Activated naive CD8-positive, alpha-beta T cell treated with anti-CD3 and anti-CD28 coated beads, Interleukin-2, amount 10 ng/mL, durations not matched to agents 7 days and 5 days (primary cell): ENCODE results near the gene SGSM1. TPM values are rescaled to one million over a fixed set of nuclear protein-coding genes. Genes with fewer than 3 reads are reported as not detected.

Source experiments
- ATAC-seq: fragments of 150-1000 bp; cut with Tn5 transposase; one replicate; pipeline ENCODE4 v1.10.0; 2021; ENCODE audit warnings: low read depth, moderate library complexity
- POLR2A ChIA-PET: fragments of 350-600 bp; sonication (Branson Sonifier 250); formaldehyde crosslinking; loops from one replicate; lab custom pipeline; 2021; ENCODE audit warnings: antibody characterized with exemption; lab: Charles Lee
- DNase-seq: peaks from one replicate; pipeline ENCODE4 v3.0.0; 2021
- H3K27ac Mint-ChIP-seq: one replicate; pipeline ENCODE4 v1.8.0; 2022; ENCODE audit warnings: mild to moderate bottlenecking, mixed read lengths
- H3K27me3 Mint-ChIP-seq: one replicate; pipeline ENCODE4 v1.8.0; 2022; ENCODE audit warnings: mild to moderate bottlenecking, moderate library complexity, mixed read lengths
- H3K36me3 Mint-ChIP-seq: one replicate; pipeline ENCODE4 v1.8.0; 2021; ENCODE audit warnings: mild to moderate bottlenecking, mixed read lengths
- H3K4me1 Mint-ChIP-seq: one replicate; pipeline ENCODE4 v1.8.0; 2021; ENCODE audit warnings: mixed read lengths
- H3K4me3 Mint-ChIP-seq: one replicate; pipeline ENCODE4 v1.8.0; 2022; ENCODE audit warnings: mild to moderate bottlenecking, moderate library complexity, mixed read lengths
- H3K9me3 Mint-ChIP-seq: one replicate; pipeline ENCODE4 v1.8.0; 2021; ENCODE audit warnings: mixed read lengths
- total RNA-seq, 2 experiments: library from RNA; stranded (reverse); gene quantifications; one replicate each; pipeline ENCODE4 v1.2.3, GENCODE V29; 2021

The SGSM1 gene
- total RNA-seq, 2 experiments from 2014 or later, result 0.34 to 1.1 TPM

DNA sequence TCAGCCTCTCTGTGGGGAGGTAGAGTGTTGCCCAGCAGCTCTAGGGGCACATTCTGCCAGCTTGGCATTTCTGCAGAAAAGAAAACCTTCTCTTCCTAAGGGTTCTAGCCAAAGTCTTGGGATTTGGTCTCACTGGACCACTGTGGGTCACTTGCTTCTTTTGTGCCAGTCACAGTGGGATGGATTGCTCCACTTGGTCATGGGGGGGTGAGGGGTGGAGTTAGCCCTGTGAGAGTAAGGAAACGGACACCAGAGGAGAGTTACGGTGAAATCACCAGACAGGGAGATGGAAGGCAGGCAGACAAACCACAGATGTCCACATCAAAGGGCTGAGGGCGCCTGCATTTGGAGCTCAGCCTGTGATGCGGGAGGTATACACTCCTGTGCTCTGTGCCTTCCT lies 10.8 kb downstream of the SGSM1 start:
- POLR2A ChIA-PET, result no interaction called here
- peaks cover 9% of the 10 kb centered on the region for H3K9me3 Mint-ChIP-seq
- H3K27ac Mint-ChIP-seq, result no peak overlapping the region
- no peak overlapping the region for H3K4me3 Mint-ChIP-seq
- DNase-seq (no peak), ATAC-seq (no peak)
- H3K4me1 Mint-ChIP-seq, result no peaks in the 10 kb centered on the region
- peaks cover 2% of the 10 kb centered on the region for H3K27me3 Mint-ChIP-seq
- peaks cover 3% of the 10 kb centered on the region for H3K36me3 Mint-ChIP-seq

DNA sequence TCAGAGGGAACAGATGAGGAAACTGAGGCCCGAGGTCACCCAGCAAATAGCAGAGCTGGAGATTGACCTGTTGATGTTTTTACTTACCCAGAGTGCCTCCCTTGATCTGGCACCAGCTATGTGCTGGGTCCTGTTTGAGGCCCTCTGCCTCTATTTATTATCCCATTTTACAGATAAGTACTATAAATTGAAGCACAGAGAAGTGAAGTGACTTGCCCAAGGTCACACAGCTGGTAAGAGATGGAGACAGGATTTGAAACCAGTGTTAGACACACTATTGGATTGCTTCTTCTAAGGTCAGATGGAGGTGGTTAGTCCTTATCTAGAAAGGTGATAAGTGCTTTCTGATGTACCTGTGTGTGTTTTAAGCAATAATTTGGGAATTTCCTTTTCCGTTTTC lies 13.5 kb downstream of the SGSM1 start:
- H3K27ac Mint-ChIP-seq, result no peak overlapping the region
- ATAC-seq (no peak), DNase-seq (no peak)
- peaks cover 3% of the 10 kb centered on the region for H3K36me3 Mint-ChIP-seq
- no peaks in the 10 kb centered on the region for H3K4me1 Mint-ChIP-seq
- peaks cover 2% of the 10 kb centered on the region for H3K27me3 Mint-ChIP-seq
- peaks cover 9% of the 10 kb centered on the region for H3K9me3 Mint-ChIP-seq
- POLR2A ChIA-PET, result no interaction called here
- no peak overlapping the region for H3K4me3 Mint-ChIP-seq

DNA sequence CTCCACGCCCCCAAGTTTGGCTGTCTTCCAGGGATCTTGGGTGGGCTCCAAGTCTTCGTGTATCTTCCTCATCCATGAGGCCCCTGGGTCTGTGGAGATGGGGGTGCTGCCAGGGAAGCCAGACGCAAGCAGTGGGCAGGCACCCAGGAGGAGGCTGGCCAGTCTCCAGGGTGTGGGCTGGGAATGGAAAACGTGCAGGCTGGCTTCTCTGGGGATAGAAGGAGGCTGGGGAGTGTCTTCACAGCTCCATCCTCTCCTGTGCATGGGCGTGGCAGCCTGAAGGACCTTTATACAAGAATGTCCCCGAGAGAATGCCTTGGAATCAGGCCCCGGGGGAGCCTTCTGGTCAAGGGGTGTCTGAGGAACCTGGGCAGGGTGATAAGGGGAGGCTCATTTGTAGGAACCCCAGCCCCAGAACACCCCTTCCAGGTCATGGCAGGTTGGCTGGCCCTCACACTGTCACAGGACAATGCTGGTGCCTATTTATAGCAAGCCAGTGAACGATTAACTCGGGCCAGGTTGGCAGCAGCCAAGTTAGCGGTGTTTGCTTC lies 14.0 kb downstream of the SGSM1 start:
- DNase-seq (no peak), ATAC-seq (no peak)
- Mint-ChIP-seq H3K9me3 (peaks cover 8% of the 10 kb centered on the region), H3K36me3 (peaks cover 3% of the 10 kb centered on the region), H3K4me1 (no peaks in the 10 kb centered on the region), H3K27me3 (peaks cover 2% of the 10 kb centered on the region), H3K27ac (no peak overlapping the region), H3K4me3 (no peak overlapping the region)
- POLR2A ChIA-PET, result no interaction called here

DNA sequence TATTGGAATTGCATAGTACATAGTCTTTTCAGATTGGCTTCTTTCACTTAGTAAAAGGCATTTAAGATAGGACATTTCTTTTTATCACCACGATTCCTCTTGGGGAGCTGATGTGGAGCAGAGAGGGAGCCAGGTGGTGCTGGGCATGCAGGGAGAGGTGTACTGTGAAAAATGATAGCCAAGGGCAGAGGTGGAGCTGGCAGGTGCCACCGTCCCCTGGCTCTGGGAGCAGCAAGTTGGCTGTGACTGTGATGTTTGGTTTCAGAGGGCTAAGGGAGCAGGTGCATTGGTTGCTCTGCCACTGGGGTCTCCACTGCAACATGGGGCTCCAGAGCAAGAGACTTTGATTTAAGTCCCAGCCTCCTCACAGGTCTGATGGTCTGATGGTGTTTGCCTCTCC lies 16.5 kb downstream of the SGSM1 start:
- Mint-ChIP-seq H3K36me3 (no peaks in the 10 kb centered on the region), H3K27me3 (no peaks in the 10 kb centered on the region), H3K4me1 (no peaks in the 10 kb centered on the region), H3K9me3 (peaks cover 1% of the 10 kb centered on the region), H3K4me3 (no peak overlapping the region), H3K27ac (no peak overlapping the region)
- ATAC-seq (no peak), DNase-seq (no peak)
- POLR2A ChIA-PET, result no interaction called here

DNA sequence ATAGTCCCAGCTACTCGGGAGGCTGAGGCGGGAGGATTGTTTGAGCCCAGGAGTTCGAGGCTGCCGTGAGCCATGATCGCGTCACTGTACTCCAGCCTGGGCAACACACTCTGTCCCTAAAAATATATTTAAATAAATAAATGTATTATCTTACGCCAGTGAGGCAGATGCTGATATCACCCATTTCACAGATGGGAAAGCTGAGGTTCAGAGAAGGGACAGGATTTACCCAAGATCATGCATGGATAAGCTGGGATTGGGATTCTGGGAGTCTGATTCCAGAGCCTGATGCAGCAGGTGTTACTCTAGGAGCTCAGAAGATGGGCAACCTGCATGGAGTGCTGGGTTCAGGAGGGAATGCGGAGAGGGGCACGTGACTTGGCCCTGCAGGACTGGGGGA lies 17.8 kb downstream of the SGSM1 start:
- no peaks in the 10 kb centered on the region for H3K9me3 Mint-ChIP-seq
- H3K27me3 Mint-ChIP-seq, result no peaks in the 10 kb centered on the region
- no peak for DNase-seq
- POLR2A ChIA-PET, result no interaction called here
- H3K4me1 Mint-ChIP-seq, result no peaks in the 10 kb centered on the region
- no peak overlapping the region for H3K27ac Mint-ChIP-seq
- no peak for ATAC-seq
- no peaks in the 10 kb centered on the region for H3K36me3 Mint-ChIP-seq
- H3K4me3 Mint-ChIP-seq, result no peak overlapping the region

DNA sequence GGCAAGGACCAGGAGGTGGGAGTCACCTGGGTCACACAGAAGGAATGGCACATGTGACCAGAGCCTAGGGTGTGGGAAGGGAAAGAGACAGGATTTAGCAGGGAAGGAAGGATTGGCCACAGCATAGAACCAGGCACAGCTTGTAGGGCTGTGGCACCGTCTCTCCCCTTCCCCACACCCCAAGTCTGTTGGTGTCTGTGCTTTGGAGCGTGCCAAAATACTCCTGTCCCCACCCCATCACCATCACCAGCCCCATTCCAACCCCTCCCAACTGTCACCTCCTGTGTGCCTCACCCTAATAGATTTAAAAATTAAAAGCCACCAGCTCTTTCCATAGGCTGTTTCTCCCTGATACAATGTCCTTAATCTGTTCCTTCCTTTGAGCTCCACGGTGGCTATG lies 18.2 kb downstream of the SGSM1 start:
- DNase-seq (no peak), ATAC-seq (no peak)
- no peaks in the 10 kb centered on the region for H3K36me3 Mint-ChIP-seq
- H3K4me1 Mint-ChIP-seq, result no peaks in the 10 kb centered on the region
- no peak overlapping the region for H3K27ac Mint-ChIP-seq
- POLR2A ChIA-PET, result no interaction called here
- no peaks in the 10 kb centered on the region for H3K27me3 Mint-ChIP-seq
- no peak overlapping the region for H3K4me3 Mint-ChIP-seq
- H3K9me3 Mint-ChIP-seq, result no peaks in the 10 kb centered on the region

DNA sequence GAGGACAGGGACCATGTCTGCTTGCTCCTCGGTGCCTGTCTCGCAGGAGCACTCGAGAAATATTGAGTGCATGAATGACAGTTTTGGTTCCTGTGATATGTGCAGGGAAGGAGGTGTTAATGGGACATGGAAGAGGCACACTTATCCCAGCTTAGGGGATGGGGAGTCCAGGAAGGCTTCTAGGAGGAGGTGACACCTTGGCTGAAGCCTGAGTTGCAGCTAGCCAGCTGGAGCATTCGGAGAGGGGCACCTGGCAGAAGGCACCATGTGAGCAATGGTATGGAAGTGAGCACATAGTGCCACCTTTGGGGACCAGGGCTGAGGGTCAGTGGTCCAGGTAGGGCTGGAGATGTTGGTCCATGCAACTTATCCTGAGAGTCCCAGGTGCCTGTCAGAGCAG lies 18.9 kb downstream of the SGSM1 start:
- no peak overlapping the region for H3K4me3 Mint-ChIP-seq
- H3K4me1 Mint-ChIP-seq, result no peaks in the 10 kb centered on the region
- H3K9me3 Mint-ChIP-seq, result no peaks in the 10 kb centered on the region
- H3K27me3 Mint-ChIP-seq, result no peaks in the 10 kb centered on the region
- ATAC-seq, result no peak
- no peak overlapping the region for H3K27ac Mint-ChIP-seq
- DNase-seq, result no peak
- H3K36me3 Mint-ChIP-seq, result no peaks in the 10 kb centered on the region
- POLR2A ChIA-PET, result no interaction called here

DNA sequence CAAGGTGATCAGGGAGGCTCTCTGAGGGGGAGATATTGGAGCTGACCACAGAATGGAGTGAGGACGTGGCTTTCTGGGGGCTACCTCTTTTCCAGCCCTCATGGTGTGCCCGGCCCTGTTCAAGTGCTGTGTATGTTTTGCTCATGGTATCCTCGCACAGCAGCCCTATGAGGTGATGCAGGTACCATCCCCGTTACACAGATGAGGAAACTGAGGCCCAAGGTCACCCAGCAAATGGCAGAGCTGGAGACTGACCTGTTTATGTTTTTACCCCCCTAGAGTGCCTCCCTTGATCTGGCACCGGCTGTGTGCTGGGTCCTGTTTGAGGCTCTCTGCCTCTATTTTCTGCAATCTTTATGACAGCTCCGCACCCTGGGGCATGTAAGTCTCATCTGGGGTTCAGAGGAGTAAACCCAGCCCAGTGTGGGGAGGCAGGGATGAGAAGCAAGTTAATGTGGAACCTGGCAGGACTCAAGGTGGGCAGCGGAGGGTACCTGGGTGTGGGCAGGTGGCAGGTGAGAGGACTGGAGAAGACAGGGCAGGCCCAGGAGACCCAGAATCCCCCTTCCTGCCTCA lies 20.8 kb downstream of the SGSM1 start:
- Mint-ChIP-seq H3K27me3 (no peaks in the 10 kb centered on the region), H3K4me1 (no peaks in the 10 kb centered on the region), H3K27ac (no peak overlapping the region), H3K4me3 (no peak overlapping the region), H3K9me3 (no peaks in the 10 kb centered on the region), H3K36me3 (no peaks in the 10 kb centered on the region)
- POLR2A ChIA-PET, result no interaction called here
- ATAC-seq, result no peak
- DNase-seq, result no peak

DNA sequence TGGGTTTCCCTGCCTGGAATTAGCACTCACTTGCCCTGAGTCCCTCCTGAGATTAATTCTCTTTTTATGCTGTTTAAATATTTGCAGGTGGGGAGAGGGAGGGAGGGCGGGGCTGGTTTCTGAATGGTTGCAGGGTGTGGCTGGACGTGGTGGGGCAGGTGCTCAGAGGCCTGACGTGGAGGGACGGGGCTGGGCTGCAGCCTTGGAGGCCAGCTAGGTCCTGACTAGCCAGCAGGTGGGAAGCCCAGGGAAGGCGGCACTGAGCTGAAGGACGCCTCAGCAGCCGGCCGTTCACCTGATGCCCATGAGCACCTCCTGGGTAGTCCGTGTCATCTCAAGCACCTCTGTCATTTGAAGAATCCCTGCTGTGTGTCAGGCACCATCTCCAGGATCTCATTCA lies 21.3 kb downstream of the SGSM1 start:
- no peak for ATAC-seq
- H3K9me3 Mint-ChIP-seq, result no peaks in the 10 kb centered on the region
- POLR2A ChIA-PET, result no interaction called here

DNA sequence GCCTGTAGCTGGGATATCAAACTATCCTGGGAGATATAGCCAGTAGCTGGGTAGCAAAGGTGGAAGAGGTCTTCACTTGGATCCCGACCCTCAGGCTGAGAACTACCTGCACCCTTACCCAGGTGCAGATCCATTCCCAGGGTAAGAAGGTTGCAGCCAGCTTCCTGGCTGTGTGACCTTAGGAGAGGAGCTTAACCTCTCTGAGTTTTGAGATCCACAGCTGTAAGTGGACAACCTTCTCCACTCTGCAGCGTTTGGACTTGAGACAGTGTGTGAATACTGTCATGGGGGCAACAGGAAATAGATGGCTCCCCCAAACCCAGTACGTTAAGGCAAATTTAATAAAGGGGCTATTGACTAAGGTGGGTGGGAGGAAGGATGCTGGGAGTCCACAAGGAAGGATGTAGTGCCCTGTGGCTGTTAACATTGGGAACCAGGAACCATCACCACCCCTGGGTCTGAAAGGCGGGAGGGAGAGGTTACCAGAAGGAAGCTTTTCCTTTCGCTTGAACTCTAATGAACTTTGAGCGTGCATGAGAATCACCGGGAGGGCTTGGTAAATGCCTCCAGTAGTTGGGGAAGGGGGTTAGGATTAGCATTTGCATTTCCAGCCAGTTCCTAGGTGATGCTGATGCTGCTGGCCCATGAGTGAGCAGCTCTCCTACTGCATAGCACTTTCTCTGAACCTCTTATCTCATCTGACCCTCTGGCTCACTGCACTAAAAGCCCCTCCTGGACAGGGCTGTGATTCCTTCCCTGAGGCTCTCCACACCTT lies 24.4 kb downstream of the SGSM1 start:
- Mint-ChIP-seq H3K4me3 (no peak overlapping the region), H3K36me3 (no peaks in the 10 kb centered on the region), H3K27ac (no peak overlapping the region), H3K9me3 (no peaks in the 10 kb centered on the region), H3K27me3 (peaks cover 4% of the 10 kb centered on the region), H3K4me1 (no peaks in the 10 kb centered on the region)
- DNase-seq (no peak), ATAC-seq (no peak)
- POLR2A ChIA-PET, result no interaction called here

More for the DNA sequence above, 21.3 kb downstream of the SGSM1 start:
- no peaks in the 10 kb centered on the region for H3K4me1 Mint-ChIP-seq
- no peaks in the 10 kb centered on the region for H3K36me3 Mint-ChIP-seq
- no peaks in the 10 kb centered on the region for H3K27me3 Mint-ChIP-seq
- H3K27ac Mint-ChIP-seq, result no peak overlapping the region
- no peak overlapping the region for H3K4me3 Mint-ChIP-seq
- no peak for DNase-seq

DNA sequence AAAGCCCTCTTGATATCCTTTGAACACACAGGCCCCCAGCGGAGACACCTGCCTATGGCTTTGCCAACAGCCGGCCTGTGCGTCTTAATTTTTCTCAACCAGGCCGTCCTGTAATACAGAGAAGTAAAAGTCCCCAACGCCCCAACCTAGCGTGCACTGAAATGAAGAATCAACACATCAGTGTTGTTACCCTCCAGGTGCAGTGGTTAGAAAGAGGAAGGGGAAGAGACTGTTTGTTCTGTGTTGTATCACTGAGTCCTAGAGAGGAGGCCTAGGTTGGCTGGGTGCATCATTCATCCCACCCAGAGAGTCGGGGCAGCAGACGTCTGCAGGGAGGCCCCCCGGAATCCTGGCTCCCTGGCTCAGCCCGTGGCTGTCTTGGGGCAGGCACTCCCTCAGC lies 25.7 kb downstream of the SGSM1 start:
- POLR2A ChIA-PET, result no interaction called here
- no peak overlapping the region for H3K4me3 Mint-ChIP-seq
- ATAC-seq, result no peak

DNA sequence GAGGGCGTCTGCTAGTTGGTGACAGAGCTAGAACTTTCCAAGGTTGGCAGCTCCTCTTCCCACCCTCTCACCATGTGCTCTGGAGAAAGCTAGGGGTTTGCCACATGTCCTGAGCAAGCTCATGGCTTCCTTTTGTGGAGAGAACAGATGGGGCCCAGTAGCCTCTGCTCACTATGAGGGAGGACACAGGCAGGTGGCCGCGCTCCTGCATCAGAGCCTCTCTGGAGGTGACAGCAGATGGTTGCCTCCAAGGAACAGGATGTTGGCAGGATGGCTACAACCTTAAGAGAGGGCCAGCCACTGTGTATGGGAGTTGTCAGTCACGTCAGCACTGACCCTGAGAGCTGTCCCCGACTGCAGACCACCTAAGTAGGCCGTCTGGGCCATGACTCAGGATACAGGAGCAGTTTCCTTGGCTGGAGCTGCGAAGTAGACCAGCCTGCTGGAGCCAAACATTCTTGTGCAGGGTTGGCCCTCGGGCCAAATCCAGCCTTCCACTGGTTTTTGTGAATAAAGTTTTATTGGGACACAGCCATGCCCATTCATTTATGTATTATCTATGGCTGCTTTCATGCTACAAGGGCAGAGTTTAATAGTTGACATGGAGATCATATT lies 28.0 kb downstream of the SGSM1 start:
- Mint-ChIP-seq H3K4me3 (no peak overlapping the region), H3K27me3 (peaks cover 5% of the 10 kb centered on the region), H3K27ac (no peak overlapping the region), H3K9me3 (no peaks in the 10 kb centered on the region), H3K4me1 (peaks cover 1% of the 10 kb centered on the region), H3K36me3 (no peaks in the 10 kb centered on the region)
- DNase-seq (no peak), ATAC-seq (no peak)
- POLR2A ChIA-PET, result no interaction called here

More for the DNA sequence above, 25.7 kb downstream of the SGSM1 start:
- no peaks in the 10 kb centered on the region for H3K36me3 Mint-ChIP-seq
- no peaks in the 10 kb centered on the region for H3K9me3 Mint-ChIP-seq
- no peaks in the 10 kb centered on the region for H3K4me1 Mint-ChIP-seq
- DNase-seq, result no peak
- peak overlapping the region; percentile 8 for H3K27ac Mint-ChIP-seq
- H3K27me3 Mint-ChIP-seq, result peaks cover 5% of the 10 kb centered on the region

DNA sequence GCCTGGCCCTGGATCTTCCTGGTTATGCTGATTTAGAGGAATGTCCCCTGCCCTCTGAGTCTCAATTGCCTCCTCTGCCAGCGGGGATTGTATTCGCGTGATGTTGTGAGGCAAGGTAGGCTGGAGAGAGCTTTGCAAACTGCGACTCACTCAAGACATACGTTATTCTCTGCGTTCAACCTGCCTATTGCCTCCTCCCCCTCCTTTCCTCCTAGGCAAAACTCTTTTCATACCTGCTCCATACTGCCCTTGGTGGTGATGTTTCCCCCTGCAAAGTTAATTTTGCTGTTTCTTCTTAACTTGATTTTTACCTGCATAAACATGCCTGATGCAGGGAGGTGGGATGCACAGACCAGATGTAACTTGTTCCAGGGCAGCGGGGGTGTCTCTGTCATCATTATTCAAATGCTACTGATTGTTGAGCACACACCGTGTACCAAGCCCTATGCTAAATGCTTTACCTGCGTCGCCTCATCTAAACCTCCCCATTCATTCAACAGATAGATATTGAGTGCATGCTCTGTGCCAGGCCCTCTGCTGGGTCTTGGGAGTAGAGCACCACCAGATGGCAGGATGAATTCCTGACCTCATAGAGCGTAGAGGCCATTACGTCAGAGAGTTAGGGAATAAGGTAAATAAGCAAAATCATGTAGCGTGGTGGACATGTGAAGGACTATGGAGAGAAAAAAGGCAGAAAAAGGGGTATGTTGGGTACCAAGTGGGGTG lies 29.0 kb downstream of the SGSM1 start:
- H3K27me3 Mint-ChIP-seq, result peaks cover 8% of the 10 kb centered on the region
- no peak for ATAC-seq
- no peaks in the 10 kb centered on the region for H3K36me3 Mint-ChIP-seq
- H3K4me1 Mint-ChIP-seq, result peaks cover 1% of the 10 kb centered on the region
- H3K9me3 Mint-ChIP-seq, result no peaks in the 10 kb centered on the region
- no peak overlapping the region for H3K27ac Mint-ChIP-seq
- DNase-seq, result no peak
- H3K4me3 Mint-ChIP-seq, result no peak overlapping the region
- POLR2A ChIA-PET, result no interaction called here
